Small intestine (tissue), 7 donors: ENCODE results near the gene GABRG3. TPM values are rescaled to one million over a fixed set of nuclear protein-coding genes. Genes with fewer than 3 reads are reported as not detected.
"Not testable (repeated sequence)": the region's sequence is repeated elsewhere in the genome, so short reads cannot be mapped to it uniquely, and the experiment has no call there.

Experiments used
- DNase-seq, 2 donors: peaks; one replicate each; pipeline versions ENCODE4 v3.0.0 to v3.0.0-alpha.2; 2013
- FAIRE-seq: peaks from 2 replicates; lab custom pipeline; 2012; peaks lifted over from hg19 to GRCh38; lab: Jason Lieb, UNC
- H3K27ac ChIP-seq, 3 donors: one replicate each; pipeline ENCODE4 v1.5.1; 2013; ENCODE audit warnings: low read length in 2 of 3, mild to moderate bottlenecking in 2 of 3, control low read depth in 1 of 3, inconsistent platforms in 1 of 3, low read depth in 1 of 3, moderate library complexity in 1 of 3
- H3K27me3 ChIP-seq, 3 donors: one replicate each; pipeline ENCODE4 v1.6.1; 2013; ENCODE audit warnings: low read length in 3 of 3, inconsistent platforms in 1 of 3; ENCODE audit not compliant: control insufficient read depth in 3 of 3, insufficient read depth in 3 of 3
- H3K36me3 ChIP-seq, 3 donors: one replicate each; pipeline ENCODE4 v1.6.1; 2013; ENCODE audit warnings: low read length in 3 of 3, inconsistent platforms in 1 of 3, low read depth in 1 of 3, mild to moderate bottlenecking in 1 of 3, moderate library complexity in 1 of 3; ENCODE audit not compliant: control insufficient read depth in 3 of 3, insufficient read depth in 2 of 3
- H3K4me1 ChIP-seq, 3 donors: one replicate each; pipeline ENCODE4 v1.6.1; 2013; ENCODE audit warnings: low read length in 2 of 3, inconsistent platforms in 1 of 3, low read depth in 1 of 3, mild to moderate bottlenecking in 1 of 3, moderate library complexity in 1 of 3; ENCODE audit not compliant: control insufficient read depth in 3 of 3, insufficient read depth in 2 of 3
- H3K4me3 ChIP-seq, 3 donors: one replicate each; pipeline ENCODE4 v1.5.1; 2013; ENCODE audit warnings: low read length in 3 of 3, control low read depth in 1 of 3, inconsistent platforms in 1 of 3, low read depth in 1 of 3, mild to moderate bottlenecking in 1 of 3, moderate library complexity in 1 of 3
- H3K9me3 ChIP-seq, 2 donors: one replicate each; pipeline ENCODE4 v1.6.1; 2013; ENCODE audit warnings: low read depth in 1 of 2, low read length in 1 of 2; ENCODE audit not compliant: control insufficient read depth in 2 of 2, insufficient read depth in 1 of 2
- WGBS, 3 donors: extraction: QIAGEN DNeasy Blood & Tissue Kit; methylation state at CpG; one replicate each; pipeline ENCODE4 v1.1.7; 2013; 5-methylcytosine and 5-hydroxymethylcytosine counted together
- polyA plus RNA-seq, 4 donors: library from polyadenylated mRNA; stranded (reverse) in 3 of 4; unstranded in 1 of 4; fragments of 200-250 nt in 3 of 4; fragments of 120-200 nt in 1 of 4; gene quantifications; one replicate each; pipeline versions ENCODE4 v1.2.1 to v1.2.3, GENCODE V29; 2013
- donor health status: healthy with polysubstance abuse.
- donor health status: control.
- donor health status: control.
- donor health status: Bipolar disorder and iron deficiency.
- donor health status: healthy.

GABRG3 gene
- polyA plus RNA-seq, 4 donors, result 0.41 TPM; not detected in 3

DNA sequence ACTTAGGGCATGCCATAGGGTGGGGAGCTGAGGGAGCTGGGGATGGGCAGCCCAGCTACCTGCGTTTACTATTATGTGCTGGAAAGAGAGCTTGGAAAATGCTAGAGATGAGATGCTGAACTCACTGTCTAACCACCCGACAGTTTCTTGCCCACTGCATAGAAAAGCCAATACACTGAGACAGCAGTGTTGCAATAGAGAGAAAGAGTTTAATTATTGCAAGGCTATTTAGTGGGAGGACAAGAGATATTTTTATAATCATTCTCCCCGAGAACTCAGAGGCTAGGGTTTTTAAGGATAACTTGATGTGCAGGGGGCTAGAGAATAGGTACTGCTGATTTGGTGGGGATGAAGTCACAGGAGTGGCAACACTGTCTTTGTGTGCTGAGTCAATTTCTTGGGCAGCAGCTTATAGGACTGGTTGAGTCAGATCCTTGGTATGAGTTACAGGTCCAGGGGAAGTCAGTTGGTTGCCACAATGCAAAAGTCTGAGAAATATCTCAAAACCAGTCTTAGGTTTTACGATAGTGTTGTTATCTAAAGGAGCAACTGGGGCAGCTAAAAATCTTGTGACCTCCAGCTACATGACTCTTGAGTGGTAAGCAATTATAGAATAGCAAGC lies 205.9 kb downstream of the GABRG3 start:
- H3K9me3 ChIP-seq, result peaks cover 0 to 25% of the 10 kb centered on the region in 2 donors
- no peaks in the 10 kb centered on the region for H3K27me3 ChIP-seq
- H3K4me3 ChIP-seq, result no peak overlapping the region
- no peak overlapping the region for H3K27ac ChIP-seq
- WGBS, 3 donors, result 78 to 94% (median 93%) methylated on average over 4 of the region's 4 CpGs
- no peaks in the 10 kb centered on the region for H3K36me3 ChIP-seq
- H3K4me1 ChIP-seq, result no peaks in the 10 kb centered on the region
- no peak for DNase-seq
- FAIRE-seq, result no peak

DNA sequence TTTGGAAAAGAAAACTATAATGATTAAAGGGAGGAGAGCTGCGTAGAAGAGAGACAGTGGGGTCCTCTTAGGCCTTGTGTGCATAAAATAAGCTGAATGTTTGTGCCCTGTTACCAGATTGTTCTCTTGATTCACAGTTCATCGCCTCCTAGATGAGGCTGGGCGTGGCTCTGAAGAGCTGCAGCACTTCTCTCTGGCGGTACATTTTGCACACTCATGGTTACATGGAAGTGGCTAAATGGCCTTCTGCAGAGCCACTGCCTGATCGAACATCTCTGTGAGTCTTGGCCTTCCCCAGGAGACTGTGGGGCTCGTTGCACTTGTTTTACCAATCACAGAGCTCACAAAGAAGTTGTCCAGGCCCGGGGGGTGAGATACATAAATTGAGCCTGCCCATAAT lies 208.8 kb downstream of the GABRG3 start:
- Histone ChIP-seq H3K4me1 (no peaks in the 10 kb centered on the region), H3K27me3 (no peaks in the 10 kb centered on the region), H3K36me3 (no peaks in the 10 kb centered on the region), H3K4me3 (no peak overlapping the region), H3K9me3 (peaks cover 2 to 23% of the 10 kb centered on the region in 2 donors), H3K27ac (no peak overlapping the region)
- 66 to 73% (median 68%) methylated on average over 7 of the region's 7 CpGs for WGBS, 3 donors
- FAIRE-seq, result no peak
- no peak for DNase-seq

DNA sequence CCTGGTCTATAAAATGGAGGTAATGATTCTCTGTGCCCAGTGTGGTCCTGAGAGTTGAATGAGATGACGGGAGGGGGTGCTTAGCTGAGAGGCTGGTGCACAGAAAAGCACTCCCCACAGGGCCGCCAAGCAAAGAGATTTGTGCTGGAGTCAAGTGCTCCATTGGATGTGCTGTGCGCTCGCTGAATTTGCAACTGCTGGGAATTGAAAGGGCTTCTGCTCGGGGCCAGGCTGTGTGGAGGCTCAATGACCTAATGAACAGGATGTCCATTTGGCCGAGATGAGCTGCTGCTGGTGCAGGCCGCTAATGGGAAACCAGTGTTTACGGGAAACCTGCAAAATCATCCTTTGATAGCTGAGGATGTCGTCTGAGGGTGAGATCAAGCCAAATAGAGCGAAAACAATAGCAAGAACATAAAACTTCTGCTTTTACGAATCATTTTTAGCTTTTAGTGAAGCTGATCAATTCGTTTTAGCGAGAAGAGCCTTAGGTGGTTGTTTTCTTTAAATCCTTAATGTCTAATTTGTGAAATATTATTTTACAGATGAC lies 211.7 kb downstream of the GABRG3 start:
- H3K4me1 ChIP-seq, result no peaks in the 10 kb centered on the region
- H3K4me3 ChIP-seq, result no peak overlapping the region
- no peak overlapping the region for H3K27ac ChIP-seq
- FAIRE-seq (no peak), DNase-seq (no peak)
- no peaks in the 10 kb centered on the region for H3K36me3 ChIP-seq
- WGBS, 3 donors, result 70 to 80% (median 73%) methylated on average over 13 of the region's 13 CpGs
- H3K27me3 ChIP-seq, result no peaks in the 10 kb centered on the region
- peaks cover 2 to 9% of the 10 kb centered on the region in 2 donors for H3K9me3 ChIP-seq

- H3K4me3 ChIP-seq, result no peak overlapping the region
- WGBS, 3 donors, result 55 to 76% (median 74%) methylated on average over 4 of the region's 4 CpGs
- FAIRE-seq (no peak), DNase-seq (no peak)
- H3K27me3 ChIP-seq, result no peaks in the 10 kb centered on the region
- no peak overlapping the region for H3K27ac ChIP-seq
- H3K4me1 ChIP-seq, result no peaks in the 10 kb centered on the region
- no peaks in the 10 kb centered on the region for H3K36me3 ChIP-seq
- H3K9me3 ChIP-seq, result peaks cover 2 to 6% of the 10 kb centered on the region in 2 donors
Measured at GRCh38 chr15:27183201-27183600, 212.2 kb downstream of the GABRG3 start.

GRCh38 chr15:27191515-27191914 lies 220.5 kb downstream of the GABRG3 start:
- not testable (repeated sequence) for DNase-seq, H3K27ac ChIP-seq, H3K4me3 ChIP-seq, H3K36me3 ChIP-seq, H3K4me1 ChIP-seq, FAIRE-seq, H3K27me3 ChIP-seq, H3K9me3 ChIP-seq
- WGBS, 3 donors, result 66 to 78% (median 68%) methylated on average over 4 of the region's 4 CpGs

- no peaks in the 10 kb centered on the region for H3K4me1 ChIP-seq
- 81 to 89% (median 88%) methylated on average over 6 of the region's 6 CpGs for WGBS, 3 donors
- FAIRE-seq, result no peak
- no peaks in the 10 kb centered on the region for H3K36me3 ChIP-seq
- no peak for DNase-seq
- H3K27ac ChIP-seq, result no peak overlapping the region
- H3K4me3 ChIP-seq, result no peak overlapping the region
- no peaks in the 10 kb centered on the region for H3K27me3 ChIP-seq
- H3K9me3 ChIP-seq, result peaks cover 0 to 6% of the 10 kb centered on the region in 2 donors
Measured at GRCh38 chr15:27196691-27197090, 225.7 kb downstream of the GABRG3 start.

GRCh38 chr15:27201425-27201824 lies 230.4 kb downstream of the GABRG3 start:
- FAIRE-seq, result no peak
- 78 to 80% (median 79%) methylated on average over 3 of the region's 3 CpGs for WGBS, 3 donors
- Histone ChIP-seq H3K4me1 (no peaks in the 10 kb centered on the region), H3K4me3 (no peak overlapping the region), H3K36me3 (no peaks in the 10 kb centered on the region), H3K27ac (no peak overlapping the region), H3K9me3 (no peaks in the 10 kb centered on the region), H3K27me3 (no peaks in the 10 kb centered on the region)
- DNase-seq, result no peak

GRCh38 chr15:27210176-27210575 lies 239.2 kb downstream of the GABRG3 start:
- 81 to 89% (median 89%) methylated on average over 10 of the region's 10 CpGs for WGBS, 3 donors
- Histone ChIP-seq H3K27me3 (no peaks in the 10 kb centered on the region), H3K36me3 (no peaks in the 10 kb centered on the region), H3K4me3 (no peak overlapping the region), H3K4me1 (no peaks in the 10 kb centered on the region), H3K9me3 (peaks cover 0 to 4% of the 10 kb centered on the region in 2 donors), H3K27ac (no peak overlapping the region)
- DNase-seq (no peak), FAIRE-seq (no peak)

DNA sequence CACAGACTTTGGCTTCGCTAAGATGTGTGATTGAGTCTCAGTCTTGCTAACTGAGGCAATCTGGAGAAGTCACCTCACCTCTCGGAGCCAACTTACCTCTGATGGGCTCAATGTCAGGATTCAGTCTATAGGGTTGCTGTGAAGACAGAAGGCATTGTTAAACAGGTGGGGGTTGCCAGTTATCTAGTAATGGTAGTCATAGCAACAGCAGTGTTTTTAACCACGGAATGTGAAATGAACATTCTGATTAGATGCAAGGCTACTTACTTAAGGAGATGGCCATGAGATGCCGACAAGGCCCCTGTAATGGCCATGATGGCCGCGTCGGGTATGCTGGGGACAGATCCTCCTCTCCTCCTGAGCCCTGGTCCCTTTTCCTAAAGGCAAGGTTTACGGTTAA lies 243.1 kb downstream of the GABRG3 start:
- no peak for FAIRE-seq

More for the DNA sequence above, 243.1 kb downstream of the GABRG3 start:
- no peak overlapping the region for H3K27ac ChIP-seq
- no peaks in the 10 kb centered on the region for H3K36me3 ChIP-seq
- H3K4me1 ChIP-seq, result no peaks in the 10 kb centered on the region
- WGBS, 3 donors, result 53 to 84% (median 71%) methylated on average over 8 of the region's 8 CpGs
- peaks cover 0 to 3% of the 10 kb centered on the region in 2 donors for H3K9me3 ChIP-seq
- H3K27me3 ChIP-seq, result no peaks in the 10 kb centered on the region
- no peak overlapping the region for H3K4me3 ChIP-seq
- no peak for DNase-seq
